CD4-positive, CD25-positive, alpha-beta regulatory T cell (primary cell): Measurements from ENCODE around the gene TANC1. TPM values are rescaled to one million over a fixed set of nuclear protein-coding genes. Genes with fewer than 3 reads are reported as not detected.

Experiments
- ATAC-seq, 2 donors: fragments of 150-1000 bp; cut with Tn5 transposase; one replicate each; pipeline ENCODE4 v1.10.0; 2021; ENCODE audit warnings: low read depth in 2 of 2, moderate number of reproducible peaks in 2 of 2, moderate library complexity in 1 of 2
- DNase-seq, 3 donors: peaks; one replicate each; pipeline versions ENCODE4 v3.0.0 to v3.0.0-alpha.2; 2012 to 2022; ENCODE audit warnings: mixed read lengths in 1 of 3
- H3K27ac ChIP-seq: one replicate; pipeline ENCODE4 v1.7.0; 2013; ENCODE audit warnings: mild to moderate bottlenecking, low read length; ENCODE audit not compliant: insufficient read depth, poor library complexity, severe bottlenecking
- H3K27me3 ChIP-seq: one replicate; pipeline ENCODE4 v1.7.0; 2013; ENCODE audit warnings: low read length; ENCODE audit not compliant: control insufficient read depth, insufficient read depth
- H3K36me3 ChIP-seq: one replicate; pipeline ENCODE4 v1.7.0; 2013; ENCODE audit warnings: mild to moderate bottlenecking, low read length, moderate library complexity; ENCODE audit not compliant: control insufficient read depth, insufficient read depth
- H3K4me1 ChIP-seq: 2 replicates; pipeline ENCODE4 v1.7.0; 2013; ENCODE audit warnings: mild to moderate bottlenecking, low read length; ENCODE audit not compliant: insufficient read depth, control insufficient read depth, poor library complexity, severe bottlenecking
- H3K4me3 ChIP-seq: one replicate; pipeline ENCODE4 v1.7.0; 2013; ENCODE audit warnings: low read depth, mild to moderate bottlenecking, low read length, moderate library complexity
- H3K9me3 ChIP-seq, 2 experiments: 1 replicate in 1 of 2; 2 replicates in 1 of 2; pipeline ENCODE4 v1.7.0; 2013; ENCODE audit warnings: low read length in 2 of 2, mild to moderate bottlenecking in 1 of 2, moderate library complexity in 1 of 2; ENCODE audit not compliant: control insufficient read depth in 2 of 2
- H3K27ac Mint-ChIP-seq, 3 donors: one replicate each; pipeline ENCODE4 v1.8.0; 2020 to 2022; ENCODE audit warnings: mild to moderate bottlenecking in 3 of 3, mixed read lengths in 3 of 3, moderate library complexity in 2 of 3
- H3K27me3 Mint-ChIP-seq: one replicate; pipeline ENCODE4 v1.8.0; 2022; ENCODE audit warnings: mild to moderate bottlenecking, mixed read lengths
- H3K36me3 Mint-ChIP-seq: one replicate; pipeline ENCODE4 v1.8.0; 2020; ENCODE audit warnings: mixed read lengths
- H3K4me1 Mint-ChIP-seq, 4 donors: one replicate each; pipeline ENCODE4 v1.8.0; 2020 to 2022; ENCODE audit warnings: mixed read lengths in 4 of 4, mild to moderate bottlenecking in 1 of 4
- H3K4me3 Mint-ChIP-seq, 4 donors: one replicate each; pipeline ENCODE4 v1.8.0; 2020 to 2022; ENCODE audit warnings: mild to moderate bottlenecking in 4 of 4, mixed read lengths in 4 of 4, moderate library complexity in 3 of 4
- H3K9me3 Mint-ChIP-seq, 7 donors: one replicate each; pipeline ENCODE4 v1.8.0; 2020 to 2022; ENCODE audit warnings: mixed read lengths in 7 of 7, mild to moderate bottlenecking in 3 of 7, moderate library complexity in 2 of 7
- polyA plus RNA-seq, 4 donors: library from polyadenylated mRNA; unstranded; fragments of 300-500 nt; fragmentation: Illumina TruSeq; gene quantifications; one replicate each; pipeline ENCODE4 v1.2.3, GENCODE V29; 2021
- total RNA-seq: library from RNA; stranded (reverse); gene quantifications from one replicate; pipeline ENCODE4 v1.2.3, GENCODE V29; 2022

The TANC1 gene
- total and polyA plus RNA-seq, 5 donors from 2014 or later = 0.06 to 0.07 TPM; not detected in 3

GRCh38 chr2:158997037-158997790, 28.8 kb downstream of the TANC1 start:
- Histone ChIP-seq H3K4me1 (no peaks in the 10 kb centered on the region), H3K9me3 (no peaks in the 10 kb centered on the region), H3K4me3 (no peak overlapping the region), H3K27me3 (no peaks in the 10 kb centered on the region), H3K36me3 (no peaks in the 10 kb centered on the region), H3K27ac (no peak overlapping the region)
- Mint-ChIP-seq H3K36me3 (no peaks in the 10 kb centered on the region), H3K27ac (no peak overlapping the region), H3K9me3 (peaks cover 0 to 6% (median 0%) of the 10 kb centered on the region in 7 donors), H3K4me3 (no peak overlapping the region), H3K27me3 (peaks cover 14% of the 10 kb centered on the region), H3K4me1 (no peaks in the 10 kb centered on the region)
- DNase-seq (no peak), ATAC-seq (no peak)

GRCh38 chr2:158998551-158999248, 30.3 kb downstream of the TANC1 start:
- H3K27me3 ChIP-seq = no peaks in the 10 kb centered on the region
- no peaks in the 10 kb centered on the region for H3K9me3 ChIP-seq
- Mint-ChIP-seq H3K27ac (no peak overlapping the region), H3K4me1 (no peaks in the 10 kb centered on the region), H3K36me3 (no peaks in the 10 kb centered on the region), H3K9me3 (peaks cover 0 to 6% (median 0%) of the 10 kb centered on the region in 7 donors), H3K4me3 (no peak overlapping the region), H3K27me3 (peaks cover 14% of the 10 kb centered on the region)
- DNase-seq = no peak
- H3K4me1 ChIP-seq = no peaks in the 10 kb centered on the region
- no peak overlapping the region for H3K27ac ChIP-seq
- ATAC-seq = no peak
- H3K4me3 ChIP-seq = no peak overlapping the region
- no peaks in the 10 kb centered on the region for H3K36me3 ChIP-seq

GRCh38 chr2:158999458-158999857, 31.0 kb downstream of the TANC1 start:
- ATAC-seq = no peak

GRCh38 chr2:159000072-159000471, 31.6 kb downstream of the TANC1 start:
- Histone ChIP-seq H3K27me3 (no peaks in the 10 kb centered on the region), H3K36me3 (no peaks in the 10 kb centered on the region), H3K9me3 (no peaks in the 10 kb centered on the region), H3K4me3 (no peak overlapping the region), H3K4me1 (no peaks in the 10 kb centered on the region), H3K27ac (no peak overlapping the region)
- DNase-seq (no peak), ATAC-seq (no peak)
- Mint-ChIP-seq H3K27ac (no peak overlapping the region), H3K4me3 (no peak overlapping the region), H3K4me1 (no peaks in the 10 kb centered on the region), H3K36me3 (no peaks in the 10 kb centered on the region), H3K27me3 (peaks cover 10% of the 10 kb centered on the region), H3K9me3 (peaks cover 0 to 6% (median 0%) of the 10 kb centered on the region in 7 donors)

More at GRCh38 chr2:158999458-158999857, 31.0 kb downstream of the TANC1 start:
- H3K9me3 ChIP-seq = no peaks in the 10 kb centered on the region
- Mint-ChIP-seq H3K4me1 (no peaks in the 10 kb centered on the region), H3K27me3 (peaks cover 14% of the 10 kb centered on the region), H3K27ac (no peak overlapping the region), H3K4me3 (no peak overlapping the region), H3K36me3 (no peaks in the 10 kb centered on the region), H3K9me3 (peaks cover 0 to 6% (median 0%) of the 10 kb centered on the region in 7 donors)
- DNase-seq = no peak
- H3K27me3 ChIP-seq = no peaks in the 10 kb centered on the region
- no peak overlapping the region for H3K27ac ChIP-seq
- no peaks in the 10 kb centered on the region for H3K4me1 ChIP-seq
- no peaks in the 10 kb centered on the region for H3K36me3 ChIP-seq
- H3K4me3 ChIP-seq = no peak overlapping the region

GRCh38 chr2:159002462-159003111, 34.1 kb downstream of the TANC1 start:
- Mint-ChIP-seq H3K27ac (no peak overlapping the region), H3K36me3 (no peaks in the 10 kb centered on the region), H3K4me1 (no peaks in the 10 kb centered on the region), H3K27me3 (peaks cover 4% of the 10 kb centered on the region), H3K4me3 (no peak overlapping the region), H3K9me3 (peaks cover 0 to 4% (median 0%) of the 10 kb centered on the region in 7 donors)
- Histone ChIP-seq H3K4me1 (no peaks in the 10 kb centered on the region), H3K27ac (no peak overlapping the region), H3K27me3 (no peaks in the 10 kb centered on the region), H3K36me3 (no peaks in the 10 kb centered on the region), H3K9me3 (no peaks in the 10 kb centered on the region), H3K4me3 (no peak overlapping the region)
- ATAC-seq = no peak
- no peak for DNase-seq

- H3K36me3 ChIP-seq = no peaks in the 10 kb centered on the region
- H3K27me3 Mint-ChIP-seq = peaks cover 4% of the 10 kb centered on the region
- H3K4me3 ChIP-seq = no peak overlapping the region
- H3K9me3 Mint-ChIP-seq = peaks cover 0 to 4% (median 0%) of the 10 kb centered on the region in 7 donors
- no peak overlapping the region for H3K4me3 Mint-ChIP-seq
- no peaks in the 10 kb centered on the region for H3K9me3 ChIP-seq
- no peaks in the 10 kb centered on the region for H3K27me3 ChIP-seq
- H3K27ac ChIP-seq = no peak overlapping the region
- H3K4me1 Mint-ChIP-seq = no peaks in the 10 kb centered on the region
- H3K36me3 Mint-ChIP-seq = no peaks in the 10 kb centered on the region
- no peak for DNase-seq
- no peak overlapping the region for H3K27ac Mint-ChIP-seq
- ATAC-seq = no peak
- H3K4me1 ChIP-seq = no peaks in the 10 kb centered on the region
Measured at GRCh38 chr2:159003555-159003954, 35.1 kb downstream of the TANC1 start.

- DNase-seq (no peak), ATAC-seq (no peak)
- Mint-ChIP-seq H3K27me3 (no peaks in the 10 kb centered on the region), H3K9me3 (peaks cover 0 to 9% (median 0%) of the 10 kb centered on the region in 7 donors), H3K27ac (no peak overlapping the region), H3K4me3 (peak overlapping the region in 1 of 4 donors; percentile 13), H3K36me3 (no peaks in the 10 kb centered on the region), H3K4me1 (no peaks in the 10 kb centered on the region)
- Histone ChIP-seq H3K9me3 (no peaks in the 10 kb centered on the region), H3K4me3 (no peak overlapping the region), H3K27me3 (no peaks in the 10 kb centered on the region), H3K36me3 (no peaks in the 10 kb centered on the region), H3K27ac (no peak overlapping the region), H3K4me1 (no peaks in the 10 kb centered on the region)
Measured at GRCh38 chr2:159004849-159005248, 36.4 kb downstream of the TANC1 start.
